GM11168 (cell line): Measurements from ENCODE around the gene CARM1.
"Not testable (repeated sequence)": the region's sequence is repeated elsewhere in the genome, so short reads cannot be mapped to it uniquely, and the experiment has no call there.

Experiments used
- in situ Hi-C: fragments of 300-500 bp; cut with MboI; formaldehyde crosslinking; loops from one replicate; pipeline ENCODE4 v1.12.0; 2022; ENCODE audit warnings: low sequenced_read_pairs; ENCODE audit not compliant: unreplicated experiment

Gene CARM1

GRCh38 chr19:10923260-10924112 is 52.1 kb downstream of the CARM1 start:
- in situ Hi-C loops: no loop called here

- in situ Hi-C loops: no loop called here
Observed at GRCh38 chr19:10924597-10924996, 53.2 kb downstream of the CARM1 start.

- in situ Hi-C loops: no loop called here
Observed at GRCh38 chr19:10927730-10928562, 56.6 kb downstream of the CARM1 start.

- in situ Hi-C loops: no loop called here
Observed at GRCh38 chr19:10928563-10929401, 57.4 kb downstream of the CARM1 start, which contains the start of the genes TIMM29 and YIPF2. TIMM29 (plus strand) TSS chr19:10928811; CDS start chr19:10928823, 12 bp downstream. YIPF2 (minus strand) TSS chr19:10928639; CDS start chr19:10928410, 229 bp downstream.

- in situ Hi-C loops: no loop called here
Observed at GRCh38 chr19:10929402-10929794, 58.0 kb downstream of the CARM1 start.

- in situ Hi-C loops: no loop called here
Observed at GRCh38 chr19:10935371-10936059, 64.2 kb downstream of the CARM1 start.

GRCh38 chr19:10936661-10937084 is 65.3 kb downstream of the CARM1 start:
- in situ Hi-C loops: no loop called here

- in situ Hi-C loops: not testable (repeated sequence)
Observed at GRCh38 chr19:10941649-10942048, 70.3 kb downstream of the CARM1 start.

- in situ Hi-C loops: not testable (repeated sequence)
Observed at GRCh38 chr19:10943412-10943811, 72.1 kb downstream of the CARM1 start.

GRCh38 chr19:10945264-10945663 is 73.9 kb downstream of the CARM1 start:
- in situ Hi-C loops: no loop called here

- in situ Hi-C loops: no loop called here
Observed at GRCh38 chr19:10946958-10947657, 75.8 kb downstream of the CARM1 start.

- in situ Hi-C loops: no loop called here
Observed at GRCh38 chr19:10952809-10953208, 81.5 kb downstream of the CARM1 start.

- in situ Hi-C loops: not testable (repeated sequence)
Observed at GRCh38 chr19:10959277-10959968, 88.1 kb downstream of the CARM1 start.

- in situ Hi-C loops: no loop called here
Observed at GRCh38 chr19:10960314-10961072, 89.1 kb downstream of the CARM1 start, which contains the start of gene SMARCA4. SMARCA4 (plus strand) TSS chr19:10961030; CDS start chr19:10984152, 23,122 bp downstream.

GRCh38 chr19:10961073-10961860 is 89.9 kb downstream of the CARM1 start:
- in situ Hi-C loops: no loop called here

- in situ Hi-C loops: no loop called here
Observed at GRCh38 chr19:10962863-10963262, 91.5 kb downstream of the CARM1 start.

GRCh38 chr19:10963865-10964264 is 92.5 kb downstream of the CARM1 start:
- in situ Hi-C loops: no loop called here
